SJCRH30 (cell line): ENCODE results near the gene E2F1. TPM values are rescaled to one million over a fixed set of nuclear protein-coding genes. Genes with fewer than 3 reads are reported as not detected.
"Not testable (repeated sequence)": the region's sequence is repeated elsewhere in the genome, so short reads cannot be mapped to it uniquely, and the experiment has no call there.

Source experiments
- DNase-seq, 2 experiments: peaks; one replicate each; pipeline ENCODE4 v3.0.0-alpha.2; 2015 to 2020
- H3K27ac ChIP-seq: fragments of 250-450 bp; sonication (Bioruptor Pico); 2 replicates; pipeline ENCODE4 v1.5.1; 2020; ENCODE audit warnings: mild to moderate bottlenecking, moderate library complexity
- H3K27me3 ChIP-seq: fragments of 250-450 bp; sonication (Bioruptor Pico); 2 replicates; pipeline ENCODE4 v1.5.1; 2020; ENCODE audit warnings: mild to moderate bottlenecking, moderate library complexity
- H3K36me3 ChIP-seq: fragments of 250-450 bp; sonication (Bioruptor Pico); 2 replicates; pipeline ENCODE4 v1.5.1; 2020; ENCODE audit warnings: mild to moderate bottlenecking, moderate library complexity
- H3K4me1 ChIP-seq: fragments of 250-450 bp; sonication (Bioruptor Pico); 2 replicates; pipeline ENCODE4 v1.5.1; 2020; ENCODE audit warnings: mild to moderate bottlenecking, moderate library complexity
- H3K4me3 ChIP-seq: fragments of 250-450 bp; sonication (Bioruptor Pico); 2 replicates; pipeline ENCODE4 v1.5.1; 2020; ENCODE audit warnings: mild to moderate bottlenecking, moderate library complexity
- H3K9me3 ChIP-seq: fragments of 250-450 bp; sonication (Bioruptor Pico); replicated peaks from 2 replicates; pipeline ENCODE4 v1.5.1; 2020; ENCODE audit warnings: mild to moderate bottlenecking, moderate library complexity
- total RNA-seq: library from RNA; depleted of rRNA; stranded (reverse); fragments of >200 nt; shearing (Covaris generic); gene quantifications from 2 replicates; pipeline ENCODE4 v1.2.3, GENCODE V29; 2014

Gene E2F1
- total RNA-seq, 1 experiment from 2014 or later, result 112 TPM

- Histone ChIP-seq H3K4me3 (no peak overlapping the region), H3K36me3 (no peaks in the 10 kb centered on the region)
- DNase-seq, result no peak
Measured at GRCh38 chr20:33701629-33702450, 15.7 kb upstream of the E2F1 start.

GRCh38 chr20:33700696-33701441 lies 14.7 kb upstream of the E2F1 start:
- not testable (repeated sequence) for H3K9me3 ChIP-seq

More at GRCh38 chr20:33701629-33702450, 15.7 kb upstream of the E2F1 start:
- H3K9me3 ChIP-seq, result no peaks in the 10 kb centered on the region; the same call in 1 of the 2 replicates
- no peak overlapping the region for H3K27ac ChIP-seq
- H3K4me1 ChIP-seq, result no peaks in the 10 kb centered on the region
- H3K27me3 ChIP-seq, result no peaks in the 10 kb centered on the region

GRCh38 chr20:33698966-33699365 lies 12.8 kb upstream of the E2F1 start:
- not testable (repeated sequence) for H3K27ac ChIP-seq, H3K9me3 ChIP-seq, H3K4me3 ChIP-seq, H3K36me3 ChIP-seq, H3K4me1 ChIP-seq, H3K27me3 ChIP-seq, DNase-seq

More at GRCh38 chr20:33700696-33701441, 14.7 kb upstream of the E2F1 start:
- not testable (repeated sequence) for H3K36me3 ChIP-seq, DNase-seq, H3K4me3 ChIP-seq, H3K27ac ChIP-seq, H3K27me3 ChIP-seq, H3K4me1 ChIP-seq

GRCh38 chr20:33697129-33697528 lies 10.9 kb upstream of the E2F1 start:
- H3K27ac ChIP-seq, result no peak overlapping the region
- no peak for DNase-seq

GRCh38 chr20:33696448-33696847 lies 10.3 kb upstream of the E2F1 start:
- Histone ChIP-seq H3K4me1 (no peaks in the 10 kb centered on the region), H3K36me3 (no peaks in the 10 kb centered on the region), H3K9me3 (no peaks in the 10 kb centered on the region; the same call in 1 of the 2 replicates), H3K4me3 (no peak overlapping the region), H3K27me3 (no peaks in the 10 kb centered on the region), H3K27ac (no peak overlapping the region)
- DNase-seq, result no peak

More at GRCh38 chr20:33697129-33697528, 10.9 kb upstream of the E2F1 start:
- Histone ChIP-seq H3K4me3 (no peak overlapping the region), H3K9me3 (no peaks in the 10 kb centered on the region; the same call in 1 of the 2 replicates), H3K27me3 (no peaks in the 10 kb centered on the region), H3K4me1 (no peaks in the 10 kb centered on the region), H3K36me3 (no peaks in the 10 kb centered on the region)

- DNase-seq, result no peak
- Histone ChIP-seq H3K4me3 (no peak overlapping the region), H3K27ac (no peak overlapping the region), H3K27me3 (no peaks in the 10 kb centered on the region), H3K9me3 (no peaks in the 10 kb centered on the region; the same call in 1 of the 2 replicates), H3K36me3 (no peaks in the 10 kb centered on the region), H3K4me1 (peaks cover 6% of the 10 kb centered on the region)
Measured at GRCh38 chr20:33694639-33695012, 8.4 kb upstream of the E2F1 start.

GRCh38 chr20:33693741-33694638 lies 7.8 kb upstream of the E2F1 start:
- H3K4me1 ChIP-seq, result peaks cover 9% of the 10 kb centered on the region
- no peaks in the 10 kb centered on the region for H3K36me3 ChIP-seq
- H3K27ac ChIP-seq, result no peak overlapping the region
- H3K27me3 ChIP-seq, result no peaks in the 10 kb centered on the region
- no peak overlapping the region for H3K4me3 ChIP-seq
- DNase-seq, result no peak
- H3K9me3 ChIP-seq, result no peaks in the 10 kb centered on the region; the same call in 1 of the 2 replicates

- H3K27ac ChIP-seq, result no peak overlapping the region
- H3K4me3 ChIP-seq, result no peak overlapping the region
- H3K9me3 ChIP-seq, result no peaks in the 10 kb centered on the region; the same call in 1 of the 2 replicates
- H3K4me1 ChIP-seq, result peaks cover 9% of the 10 kb centered on the region
- H3K36me3 ChIP-seq, result no peaks in the 10 kb centered on the region
- no peaks in the 10 kb centered on the region for H3K27me3 ChIP-seq
- DNase-seq, result no peak
Measured at GRCh38 chr20:33693289-33693688, 7.1 kb upstream of the E2F1 start.

- DNase-seq, result peak; percentile 61 to 76
- Histone ChIP-seq H3K27me3 (no peaks in the 10 kb centered on the region), H3K4me3 (no peak overlapping the region), H3K36me3 (0 out of 2 replicates have a peak, but pooled peaks cover 2% of the 10 kb centered on the region), H3K4me1 (peaks cover 15% of the 10 kb centered on the region), H3K9me3 (no peaks in the 10 kb centered on the region), H3K27ac (no peak overlapping the region)
Measured at GRCh38 chr20:33689973-33690372, 3.8 kb upstream of the E2F1 start.

GRCh38 chr20:33689493-33689892 lies 3.3 kb upstream of the E2F1 start:
- no peaks in the 10 kb centered on the region for H3K9me3 ChIP-seq
- H3K36me3 ChIP-seq, result 0 out of 2 replicates have a peak, but pooled peaks cover 2% of the 10 kb centered on the region
- H3K27me3 ChIP-seq, result no peaks in the 10 kb centered on the region
- peaks cover 20% of the 10 kb centered on the region for H3K4me1 ChIP-seq
- no peak overlapping the region for H3K4me3 ChIP-seq
- DNase-seq, result no peak
- no peak overlapping the region for H3K27ac ChIP-seq

- H3K36me3 ChIP-seq, result peaks cover 3% of the 10 kb centered on the region
- DNase-seq, result no peak
- H3K4me3 ChIP-seq, result no peak overlapping the region
- H3K4me1 ChIP-seq, result peaks cover 23% of the 10 kb centered on the region
- H3K27ac ChIP-seq, result no peak overlapping the region
- no peaks in the 10 kb centered on the region for H3K9me3 ChIP-seq
- no peaks in the 10 kb centered on the region for H3K27me3 ChIP-seq
Measured at GRCh38 chr20:33688938-33689424, 2.8 kb upstream of the E2F1 start.

- Histone ChIP-seq H3K4me1 (peaks cover 23% of the 10 kb centered on the region), H3K36me3 (peaks cover 6% of the 10 kb centered on the region), H3K27ac (no peak overlapping the region), H3K4me3 (no peak overlapping the region), H3K9me3 (no peaks in the 10 kb centered on the region), H3K27me3 (no peaks in the 10 kb centered on the region)
- no peak for DNase-seq
Measured at GRCh38 chr20:33687993-33688937, 2.1 kb upstream of the E2F1 start.

GRCh38 chr20:33687370-33687915 lies 1.3 kb upstream of the E2F1 start:
- Histone ChIP-seq H3K27ac (no peak overlapping the region), H3K9me3 (no peaks in the 10 kb centered on the region), H3K27me3 (no peaks in the 10 kb centered on the region), H3K36me3 (peaks cover 10% of the 10 kb centered on the region), H3K4me1 (peaks cover 23% of the 10 kb centered on the region), H3K4me3 (no peak overlapping the region)
- DNase-seq, result peak; percentile 50 to 64
